ENCODE results near the gene MAP2. TPM values are rescaled to one million over a fixed set of nuclear protein-coding genes. Genes with fewer than 3 reads are reported as not detected.

Gene MAP2
- total and polyA plus RNA-seq, 2 of the 13 experiments (the other 11 are each of a cell fraction or from before 2014, with no cell fraction given): 0.08 TPM; not detected in 1

DNA sequence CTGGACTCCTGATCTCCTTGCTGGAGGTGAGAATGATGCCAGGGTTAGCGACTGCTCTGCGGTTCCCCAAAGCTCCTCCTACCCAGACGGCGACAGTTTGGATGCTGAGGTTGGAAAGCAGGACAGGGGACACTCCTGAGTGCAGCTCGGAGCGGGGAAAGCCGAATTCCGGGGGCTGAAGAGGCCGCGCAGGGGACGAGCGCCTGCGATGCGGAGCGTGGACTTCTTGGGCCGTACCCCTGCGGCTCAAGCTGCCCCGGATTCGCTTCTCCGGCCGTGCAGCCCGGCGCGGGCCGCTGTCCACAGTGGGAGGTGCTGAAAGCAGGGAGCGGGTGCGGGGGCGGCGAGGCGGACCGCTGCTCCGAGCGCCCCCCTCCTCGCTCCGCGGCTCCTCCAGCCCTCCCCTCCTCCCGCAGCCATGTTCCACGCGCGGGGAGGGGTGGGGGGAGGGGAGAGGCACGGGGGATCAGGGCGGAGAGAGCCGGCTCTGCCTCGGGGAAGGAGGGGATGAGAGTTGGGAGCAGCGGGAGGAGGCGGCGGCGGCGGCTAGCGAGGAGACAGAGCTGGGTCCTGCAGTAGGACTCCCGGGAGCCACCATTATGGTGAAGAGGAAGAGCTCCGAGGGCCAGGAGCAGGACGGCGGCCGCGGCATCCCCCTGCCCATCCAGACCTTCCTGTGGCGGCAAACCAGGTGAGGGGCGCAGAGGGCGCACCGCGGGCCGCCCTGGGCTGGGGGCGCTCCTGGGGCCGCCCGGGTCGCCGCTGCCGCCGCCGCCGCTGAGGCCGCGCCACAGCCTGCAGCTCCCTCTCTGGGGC, 347.8 kb downstream of the MAP2 start, which contains the start of gene UNC80 (continued):
- TF ChIP-seq ZNF235 (CRISPR knock-in tag; IDR thresholded peaks at IDR 0.05; ENCODE audit: borderline replicate concordance) (peak; percentile 88; the same call in 1 of the 2 replicates), KLF11 (CRISPR knock-in tag; IDR thresholded peaks at IDR 0.05) (peak; percentile 98), SMYD3 (CRISPR knock-in tag; IDR thresholded peaks at IDR 0.05) (peak; percentile 73; the same call in 1 of the 2 replicates), ZNF33A (CRISPR knock-in tag; IDR thresholded peaks at IDR 0.05; ENCODE audit: borderline replicate concordance) (no peak), ZFP37 (CRISPR knock-in tag; IDR thresholded peaks at IDR 0.05; ENCODE audit: borderline replicate concordance) (peak; percentile 97), CBX2 (IDR thresholded peaks at IDR 0.05; ENCODE audit: low read depth, low read length) (no peak), CBX2 (CRISPR knock-in tag; IDR thresholded peaks at IDR 0.05; ENCODE audit: low read depth) (no peak), ZNF430 (CRISPR knock-in tag; IDR thresholded peaks at IDR 0.05) (peak; percentile 99), ZBTB34 (CRISPR knock-in tag; IDR thresholded peaks at IDR 0.05) (no peak), NCOR1 (IDR thresholded peaks at IDR 0.05; ENCODE audit: borderline replicate concordance, low read length) (no peak), ERF (CRISPR knock-in tag; IDR thresholded peaks at IDR 0.05) (peak; percentile 99), IKZF1 (IDR thresholded peaks at IDR 0.05) (no peak), TBP (CRISPR knock-in tag; IDR thresholded peaks at IDR 0.05) (no peak), ARNT2 (CRISPR knock-in tag; IDR thresholded peaks at IDR 0.05; ENCODE audit: low read depth) (peak; percentile 98), RXRB (CRISPR knock-in tag; IDR thresholded peaks at IDR 0.05; ENCODE audit: borderline replicate concordance) (peak; percentile 74), POLR2AphosphoS5 (IDR thresholded peaks at IDR 0.05; ENCODE audit: low read depth, low read length) (no peak), PRPF4 (IDR thresholded peaks at IDR 0.05; ENCODE audit: low read depth, low read length, poor library complexity, severe bottlenecking) (no peak), CBFB (CRISPR knock-in tag; IDR thresholded peaks at IDR 0.05) (peak; percentile 69; the same call in 1 of the 2 replicates), ZNF607 (CRISPR knock-in tag; IDR thresholded peaks at IDR 0.05; ENCODE audit: borderline replicate concordance) (peak; percentile 98), ZMAT3 (CRISPR knock-in tag; conservative IDR thresholded peaks at IDR 0.05) (peak; percentile 99), ZBTB3 (CRISPR knock-in tag; IDR thresholded peaks at IDR 0.05; ENCODE audit: borderline replicate concordance, low read depth) (peak; percentile 81; the same call in 1 of the 2 replicates), SP4 (CRISPR knock-in tag; IDR thresholded peaks at IDR 0.05) (peak; percentile 44; the same call in 1 of the 2 replicates), CHD4 (IDR thresholded peaks at IDR 0.05; ENCODE audit: borderline replicate concordance, low read length) (no peak)
- TF ChIP-seq, protein P1, sequence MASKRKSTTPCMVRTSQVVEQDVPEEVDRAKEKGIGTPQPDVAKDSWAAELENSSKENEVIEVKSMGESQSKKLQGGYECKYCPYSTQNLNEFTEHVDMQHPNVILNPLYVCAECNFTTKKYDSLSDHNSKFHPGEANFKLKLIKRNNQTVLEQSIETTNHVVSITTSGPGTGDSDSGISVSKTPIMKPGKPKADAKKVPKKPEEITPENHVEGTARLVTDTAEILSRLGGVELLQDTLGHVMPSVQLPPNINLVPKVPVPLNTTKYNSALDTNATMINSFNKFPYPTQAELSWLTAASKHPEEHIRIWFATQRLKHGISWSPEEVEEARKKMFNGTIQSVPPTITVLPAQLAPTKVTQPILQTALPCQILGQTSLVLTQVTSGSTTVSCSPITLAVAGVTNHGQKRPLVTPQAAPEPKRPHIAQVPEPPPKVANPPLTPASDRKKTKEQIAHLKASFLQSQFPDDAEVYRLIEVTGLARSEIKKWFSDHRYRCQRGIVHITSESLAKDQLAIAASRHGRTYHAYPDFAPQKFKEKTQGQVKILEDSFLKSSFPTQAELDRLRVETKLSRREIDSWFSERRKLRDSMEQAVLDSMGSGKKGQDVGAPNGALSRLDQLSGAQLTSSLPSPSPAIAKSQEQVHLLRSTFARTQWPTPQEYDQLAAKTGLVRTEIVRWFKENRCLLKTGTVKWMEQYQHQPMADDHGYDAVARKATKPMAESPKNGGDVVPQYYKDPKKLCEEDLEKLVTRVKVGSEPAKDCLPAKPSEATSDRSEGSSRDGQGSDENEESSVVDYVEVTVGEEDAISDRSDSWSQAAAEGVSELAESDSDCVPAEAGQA (IDR thresholded peaks at IDR 0.05; ENCODE audit: low read depth): no peak
- TF ChIP-seq, protein P1 (CRISPR knock-in tag; IDR thresholded peaks at IDR 0.05; ENCODE audit: borderline replicate concordance): peak; percentile 85; the same call in 1 of the 2 replicates

Measured in HepG2 (cell line).